A549 (cell line): ENCODE data around the gene IGHMBP2. TPM values are rescaled to one million over a fixed set of nuclear protein-coding genes. Genes with fewer than 3 reads are reported as not detected.

Experiments used
- ATAC-seq, 2 experiments: fragments of 200-7000 bp in 1 of 2; fragments of >200 bp in 1 of 2; cut with Nextera tagmentation in 1 of 2; cut with Tn5 transposase in 1 of 2; 3 replicates each; pipeline versions ENCODE4 v1.8.0 to v1.9.1; 2018 to 2020; ENCODE audit warnings: mild to moderate bottlenecking in 1 of 2, moderate library complexity in 1 of 2
- CTCF ChIA-PET: fragments of 300-600 bp; sonication (Branson Sonifier 250); formaldehyde crosslinking; extraction: SDS; loops from one replicate; lab custom pipeline; 2021; ENCODE audit warnings: antibody characterized with exemption, inconsistent platforms; lab: Yijun Ruan, JAX
- POLR2A ChIA-PET: fragments of 350-600 bp; formaldehyde crosslinking; extraction: SDS; loops from one replicate; lab custom pipeline; 2021; ENCODE audit warnings: antibody characterized with exemption, inconsistent platforms; lab: Yijun Ruan, JAX
- DNase-seq, 2 experiments: peaks; one replicate each; pipeline versions ENCODE4 v3.0.0 to v3.0.0-alpha.2; 2011 to 2016; ENCODE audit warnings: low read depth in 1 of 2, low spot score in 1 of 2
- FAIRE-seq: peaks from 2 replicates; lab custom pipeline; 2011; peaks lifted over from hg19 to GRCh38; lab: Jason Lieb, UNC
- H3K27ac ChIP-seq, 2 experiments: fragments of >200 bp; sonication (Bioruptor Twin); formaldehyde crosslinking; 3 replicates each; pipeline ENCODE4 v1.5.1; 2016 to 2017
- H3K4me1 ChIP-seq: fragments of >200 bp; sonication (Bioruptor Twin); formaldehyde crosslinking; 3 replicates; pipeline ENCODE4 v1.6.1; 2016
- H3K4me2 ChIP-seq: fragments of >200 bp; sonication (Bioruptor Twin); formaldehyde crosslinking; 3 replicates; pipeline ENCODE4 v1.6.1; 2016
- H3K4me3 ChIP-seq: fragments of >200 bp; sonication (Bioruptor Twin); formaldehyde crosslinking; 3 replicates; pipeline ENCODE4 v1.5.1; 2016
- H3K9me3 ChIP-seq: fragments of >200 bp; sonication (Bioruptor Twin); formaldehyde crosslinking; 3 replicates; pipeline ENCODE4 v1.6.1; 2016
- EHF ChIP-seq: fragments of 250-450 bp; sonication (Bioruptor Pico); IDR thresholded peaks from 2 replicates; pipeline ENCODE4 v1.5.0; 2020; ENCODE audit warnings: mild to moderate bottlenecking
- EHMT2 ChIP-seq: fragments of 200-600 bp; sonication (generic); IDR thresholded peaks from 2 replicates; pipeline ENCODE4 v1.6.1; 2016; ENCODE audit warnings: antibody characterized with exemption, low read depth, mild to moderate bottlenecking, moderate library complexity
- ELK1 ChIP-seq: fragments of 150-350 bp; IDR thresholded peaks from 2 replicates; pipeline ENCODE4 v1.6.1; 2014; ENCODE audit warnings: low read depth, mild to moderate bottlenecking, low read length
- ESRRA ChIP-seq: fragments of 150-350 bp; IDR thresholded peaks from 2 replicates; pipeline ENCODE4 v1.6.1; 2014; ENCODE audit warnings: mild to moderate bottlenecking, low read length, borderline replicate concordance
- FOSL2 ChIP-seq, 2 experiments: fragments of 450-650 bp in 1 of 2; fragments of >200 bp in 1 of 2; sonication (Bioruptor Twin) in 1 of 2; formaldehyde crosslinking; IDR thresholded peaks; 2 replicates each; pipeline versions ENCODE4 v1.5.0 to v1.6.1; 2016 to 2020; ENCODE audit warnings: mild to moderate bottlenecking in 1 of 2, moderate library complexity in 1 of 2
- HOXA7 ChIP-seq: fragments of 250-450 bp; sonication (Bioruptor Pico); IDR thresholded peaks from 2 replicates; pipeline ENCODE4 v1.5.0; 2020; ENCODE audit warnings: mild to moderate bottlenecking, moderate library complexity
- HOXB13 ChIP-seq: fragments of 250-450 bp; sonication (Bioruptor Pico); IDR thresholded peaks from 2 replicates; pipeline ENCODE4 v1.5.0; 2020; ENCODE audit warnings: low read depth, mild to moderate bottlenecking, moderate library complexity
- MAFK ChIP-seq: fragments of 450-650 bp; IDR thresholded peaks from 2 replicates; pipeline ENCODE4 v1.6.1; 2014; ENCODE audit not compliant: partially characterized antibody
- NFE2L2 ChIP-seq: fragments of 150-350 bp; conservative IDR thresholded peaks from 2 replicates; pipeline ENCODE4 v1.6.1; 2014; ENCODE audit warnings: low read length
- NPAS2 ChIP-seq: fragments of 250-450 bp; sonication (Bioruptor Pico); IDR thresholded peaks from 2 replicates; pipeline ENCODE4 v1.8.0; 2022; ENCODE audit warnings: mild to moderate bottlenecking, moderate library complexity, borderline replicate concordance
- POLR2AphosphoS2 ChIP-seq: conservative IDR thresholded peaks from 2 replicates; pipeline ENCODE4 v1.6.1; 2012; ENCODE audit warnings: low read length, improper control_type of control experiment, inconsistent platforms
- RCOR1 ChIP-seq: fragments of 150-350 bp; IDR thresholded peaks from 2 replicates; pipeline ENCODE4 v1.6.1; 2014; ENCODE audit warnings: antibody characterized with exemption, low read length, low read depth
- TP53 ChIP-seq: fragments of 250-450 bp; sonication (Bioruptor Pico); IDR thresholded peaks from 2 replicates; pipeline ENCODE4 v1.5.0; 2021; ENCODE audit warnings: mild to moderate bottlenecking, moderate library complexity
- USF2 ChIP-seq: fragments of 450-650 bp; IDR thresholded peaks from 2 replicates; pipeline ENCODE4 v1.6.1; 2014; ENCODE audit warnings: antibody characterized with exemption
- ZFP36 ChIP-seq: fragments of 450-650 bp; IDR thresholded peaks from 2 replicates; pipeline ENCODE4 v1.6.1; 2014; ENCODE audit warnings: borderline replicate concordance; ENCODE audit not compliant: partially characterized antibody
- polyA plus RNA-seq, 4 experiments: library from polyadenylated mRNA; depleted of rRNA in 3 of 4; stranded (reverse); fragments of >200 nt; fragmentation: RNase III in 1 of 4; extraction: RNeasy Plus Mini Kit Qiagen cat#74134 plus additional on column Dnase treatment in 1 of 4; gene quantifications; 2 replicates in 3 of 4; 3 replicates in 1 of 4; pipeline ENCODE4 v1.2.3, GENCODE V29; 2011 to 2017
- TF ChIP-seq, protein P1 (sequence below): IDR thresholded peaks from 2 replicates; pipeline ENCODE4 v1.6.1; 2012

IGHMBP2 gene
- polyA plus RNA-seq, 2 of the 4 experiments (the other 2 are of a cell fraction), result 11.9 to 12.8 TPM

DNA sequence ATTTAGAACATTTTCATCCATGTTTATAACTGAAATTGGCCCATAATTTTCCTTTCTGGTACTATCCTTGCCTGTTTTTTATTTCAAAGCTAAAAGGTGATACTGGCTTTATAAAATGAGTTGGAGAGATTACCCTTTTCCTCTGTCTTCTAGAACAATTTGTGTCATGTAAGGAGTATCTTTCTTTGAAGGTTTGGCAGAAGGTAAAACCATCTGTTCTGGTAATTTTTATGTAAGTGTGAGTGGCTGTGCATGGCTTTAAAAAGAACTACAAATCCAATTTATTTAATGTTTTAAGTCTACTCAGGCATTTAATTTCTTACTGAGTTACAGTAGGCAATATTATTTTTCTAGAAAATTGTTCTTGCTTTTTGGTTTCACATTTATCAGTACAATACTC, 84.8 kb downstream of the IGHMBP2 start:
- peaks cover 31% of the 10 kb centered on the region for H3K9me3 ChIP-seq
- ChIA-PET CTCF (no interaction called here), POLR2A (no interaction called here)
- no peak for TF ChIP-seq USF2
- no peak for TF ChIP-seq ESRRA
- no peak for TF ChIP-seq POLR2AphosphoS2
- TF ChIP-seq MAFK, result no peak
- TF ChIP-seq ELK1, result no peak
- TF ChIP-seq RCOR1, result no peak
- TF ChIP-seq NFE2L2, result no peak
- no peak for TF ChIP-seq EHMT2
- TF ChIP-seq, protein P1, sequence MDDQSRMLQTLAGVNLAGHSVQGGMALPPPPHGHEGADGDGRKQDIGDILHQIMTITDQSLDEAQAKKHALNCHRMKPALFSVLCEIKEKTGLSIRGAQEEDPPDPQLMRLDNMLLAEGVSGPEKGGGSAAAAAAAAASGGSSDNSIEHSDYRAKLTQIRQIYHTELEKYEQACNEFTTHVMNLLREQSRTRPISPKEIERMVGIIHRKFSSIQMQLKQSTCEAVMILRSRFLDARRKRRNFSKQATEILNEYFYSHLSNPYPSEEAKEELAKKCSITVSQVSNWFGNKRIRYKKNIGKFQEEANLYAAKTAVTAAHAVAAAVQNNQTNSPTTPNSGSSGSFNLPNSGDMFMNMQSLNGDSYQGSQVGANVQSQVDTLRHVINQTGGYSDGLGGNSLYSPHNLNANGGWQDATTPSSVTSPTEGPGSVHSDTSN, result no peak
- no peak for TF ChIP-seq ZFP36
- no peak for TF ChIP-seq EHF (CRISPR knock-in tag)
- TF ChIP-seq NPAS2 (CRISPR knock-in tag), result no peak
- no peak for TF ChIP-seq HOXA7
- TF ChIP-seq FOSL2 (IDR thresholded peaks at IDR 0.05), result no peak
- TF ChIP-seq FOSL2 (CRISPR knock-in tag; IDR thresholded peaks at IDR 0.05), result no peak
- TF ChIP-seq TP53 (CRISPR knock-in tag), result no peak
- TF ChIP-seq HOXB13, result no peak
- ATAC-seq (no peak), FAIRE-seq (no peak), DNase-seq (no peak)
- no peaks in the 10 kb centered on the region for H3K4me1 ChIP-seq
- no peak overlapping the region for H3K4me3 ChIP-seq
- no peak overlapping the region for H3K4me2 ChIP-seq
- no peak overlapping the region for H3K27ac ChIP-seq

Other genes starting within 250 kb of the IGHMBP2 start
- gene GAL, start 219.3 kb upstream of the IGHMBP2 start, polyA plus RNA-seq (2011; rRNA removed), result 2.2 and 2.5 TPM in 2 replicates
- 7.9 to 9.8 TPM (median 8.6 TPM) in 3 replicates for gene GAL, start 219.3 kb upstream of the IGHMBP2 start, polyA plus RNA-seq (2017; fragmentation: RNase III; extraction: RNeasy Plus Mini Kit Qiagen cat#74134 plus additional on column Dnase treatment)
- gene TESMIN, start 152.4 kb upstream of the IGHMBP2 start, polyA plus RNA-seq (2011; rRNA removed), result 4.5 and 5.0 TPM in 2 replicates
- gene TESMIN, start 152.4 kb upstream of the IGHMBP2 start, polyA plus RNA-seq (2017; fragmentation: RNase III; extraction: RNeasy Plus Mini Kit Qiagen cat#74134 plus additional on column Dnase treatment), result 4.7 to 6.4 TPM (median 5.2 TPM) in 3 replicates
- 15.0 and 27.5 TPM in 2 replicates for gene CPT1A, start 62.0 kb upstream of the IGHMBP2 start, polyA plus RNA-seq (2011; rRNA removed)
- 19.3 to 21.4 TPM (median 20.5 TPM) in 3 replicates for gene CPT1A, start 62.0 kb upstream of the IGHMBP2 start, polyA plus RNA-seq (2017; fragmentation: RNase III; extraction: RNeasy Plus Mini Kit Qiagen cat#74134 plus additional on column Dnase treatment)
- 110 and 131 TPM in 2 replicates for gene MRPL21, start 59 bp upstream of the IGHMBP2 start, polyA plus RNA-seq (2011; rRNA removed)
- gene MRPL21, start 59 bp upstream of the IGHMBP2 start, polyA plus RNA-seq (2017; fragmentation: RNase III; extraction: RNeasy Plus Mini Kit Qiagen cat#74134 plus additional on column Dnase treatment), result 113 to 131 TPM (median 116 TPM) in 3 replicates
- not detected in 2 replicates for gene MRGPRD, start 77.1 kb downstream of the IGHMBP2 start, polyA plus RNA-seq (2011; rRNA removed)
- not detected in 3 replicates for gene MRGPRD, start 77.1 kb downstream of the IGHMBP2 start, polyA plus RNA-seq (2017; fragmentation: RNase III; extraction: RNeasy Plus Mini Kit Qiagen cat#74134 plus additional on column Dnase treatment)
- gene MRGPRF, start 109.4 kb downstream of the IGHMBP2 start, polyA plus RNA-seq (2011; rRNA removed), result not detected in 2 replicates
- 0.04 to 0.08 TPM in 2 of 3 replicates, not detected in the other for gene MRGPRF, start 109.4 kb downstream of the IGHMBP2 start, polyA plus RNA-seq (2017; fragmentation: RNase III; extraction: RNeasy Plus Mini Kit Qiagen cat#74134 plus additional on column Dnase treatment)
- 8.1 and 8.9 TPM in 2 replicates for gene TPCN2, start 145.0 kb downstream of the IGHMBP2 start, polyA plus RNA-seq (2011; rRNA removed)
- gene TPCN2, start 145.0 kb downstream of the IGHMBP2 start, polyA plus RNA-seq (2017; fragmentation: RNase III; extraction: RNeasy Plus Mini Kit Qiagen cat#74134 plus additional on column Dnase treatment), result 8.8 to 9.1 TPM (median 9.0 TPM) in 3 replicates